Mesothelial cell of epicardium (in vitro differentiated cells): Measurements from ENCODE around the gene IL13RA2. TPM values are rescaled to one million over a fixed set of nuclear protein-coding genes. Genes with fewer than 3 reads are reported as not detected.

Experiments used
- DNase-seq, 2 experiments: peaks; one replicate each; pipeline ENCODE4 v3.0.0; 2021; ENCODE audit warnings: low spot score in 2 of 2; ENCODE audit not compliant: unreplicated experiment in 2 of 2
- H3K27ac Mint-ChIP-seq: 2 replicates; pipeline ENCODE4 v1.8.0; 2021; ENCODE audit warnings: mixed read lengths
- H3K27me3 Mint-ChIP-seq: 2 replicates; pipeline ENCODE4 v1.8.0; 2021; ENCODE audit warnings: low read depth, mixed read lengths
- H3K36me3 Mint-ChIP-seq: 2 replicates; pipeline ENCODE4 v1.8.0; 2021; ENCODE audit warnings: mixed read lengths
- H3K4me1 Mint-ChIP-seq: 2 replicates; pipeline ENCODE4 v1.8.0; 2021; ENCODE audit warnings: mixed read lengths
- H3K4me3 Mint-ChIP-seq: 2 replicates; pipeline ENCODE4 v1.8.0; 2021; ENCODE audit warnings: mild to moderate bottlenecking, moderate library complexity, mixed read lengths
- H3K9me3 Mint-ChIP-seq: 2 replicates; pipeline ENCODE4 v1.8.0; 2021; ENCODE audit warnings: mixed read lengths
- total RNA-seq: library from RNA; stranded (reverse); gene quantifications from 3 replicates; pipeline ENCODE4 v1.2.1, GENCODE V29; 2021
- TF ChIP-seq, protein P1 (sequence below): fragments of 200-600 bp; sonication (generic); IDR thresholded peaks from one replicate; pipeline ENCODE4 v1.5.0; 2021; ENCODE audit warnings: antibody characterized with exemption; ENCODE audit not compliant: unreplicated experiment

IL13RA2 gene
- total RNA-seq, 1 donor from 2014 or later, result 0.74 TPM

DNA sequence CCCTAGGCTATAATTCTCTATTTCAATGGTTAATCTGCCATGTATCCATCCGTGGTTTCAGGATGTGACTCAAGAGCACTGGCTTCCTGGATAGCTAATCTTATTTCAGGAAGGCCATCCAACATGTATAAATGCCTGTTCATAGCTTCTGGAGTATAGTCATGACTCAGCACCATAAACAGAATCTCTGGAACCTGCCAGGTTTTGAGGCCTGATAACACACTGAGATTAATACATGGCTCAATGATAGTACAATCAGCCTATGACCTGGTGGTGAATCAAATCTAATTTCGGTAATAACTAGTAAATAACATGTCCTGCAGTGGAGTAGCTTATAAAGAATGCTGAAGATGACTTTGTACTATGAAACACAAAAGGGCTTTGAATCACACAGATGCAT lies 5.7 kb upstream of the IL13RA2 start:
- Mint-ChIP-seq H3K4me1 (peaks cover 35% of the 10 kb centered on the region), H3K9me3 (no peaks in the 10 kb centered on the region), H3K27me3 (no peaks in the 10 kb centered on the region), H3K27ac (no peak overlapping the region), H3K36me3 (no peaks in the 10 kb centered on the region), H3K4me3 (no peak overlapping the region)
- TF ChIP-seq, protein P1, sequence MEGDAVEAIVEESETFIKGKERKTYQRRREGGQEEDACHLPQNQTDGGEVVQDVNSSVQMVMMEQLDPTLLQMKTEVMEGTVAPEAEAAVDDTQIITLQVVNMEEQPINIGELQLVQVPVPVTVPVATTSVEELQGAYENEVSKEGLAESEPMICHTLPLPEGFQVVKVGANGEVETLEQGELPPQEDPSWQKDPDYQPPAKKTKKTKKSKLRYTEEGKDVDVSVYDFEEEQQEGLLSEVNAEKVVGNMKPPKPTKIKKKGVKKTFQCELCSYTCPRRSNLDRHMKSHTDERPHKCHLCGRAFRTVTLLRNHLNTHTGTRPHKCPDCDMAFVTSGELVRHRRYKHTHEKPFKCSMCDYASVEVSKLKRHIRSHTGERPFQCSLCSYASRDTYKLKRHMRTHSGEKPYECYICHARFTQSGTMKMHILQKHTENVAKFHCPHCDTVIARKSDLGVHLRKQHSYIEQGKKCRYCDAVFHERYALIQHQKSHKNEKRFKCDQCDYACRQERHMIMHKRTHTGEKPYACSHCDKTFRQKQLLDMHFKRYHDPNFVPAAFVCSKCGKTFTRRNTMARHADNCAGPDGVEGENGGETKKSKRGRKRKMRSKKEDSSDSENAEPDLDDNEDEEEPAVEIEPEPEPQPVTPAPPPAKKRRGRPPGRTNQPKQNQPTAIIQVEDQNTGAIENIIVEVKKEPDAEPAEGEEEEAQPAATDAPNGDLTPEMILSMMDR, result no peak
- DNase-seq, result no peak

DNA sequence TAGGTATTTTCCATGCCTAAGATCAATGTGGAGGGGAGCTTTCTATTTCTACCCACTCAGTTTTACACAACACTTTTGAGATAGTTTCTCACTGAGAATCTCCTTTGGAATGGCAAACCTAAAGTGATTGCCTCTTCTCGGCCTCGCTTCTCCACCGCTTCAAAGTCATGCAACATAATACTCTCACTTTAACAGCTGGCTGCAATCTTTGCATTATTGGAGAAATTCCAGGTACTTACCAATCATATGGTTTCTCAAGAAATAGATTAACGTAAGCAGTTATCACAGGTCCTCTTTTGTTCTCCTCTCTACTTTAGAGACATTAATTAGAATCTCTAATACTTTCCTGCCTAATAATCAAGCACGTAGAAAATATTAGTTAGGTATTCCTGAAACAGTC lies 3.7 kb upstream of the IL13RA2 start:
- Mint-ChIP-seq H3K4me1 (peaks cover 21% of the 10 kb centered on the region), H3K27ac (no peak overlapping the region), H3K9me3 (no peaks in the 10 kb centered on the region), H3K27me3 (no peaks in the 10 kb centered on the region), H3K4me3 (no peak overlapping the region), H3K36me3 (no peaks in the 10 kb centered on the region)
- DNase-seq, result no peak
- TF ChIP-seq, protein P1, result no peak

DNA sequence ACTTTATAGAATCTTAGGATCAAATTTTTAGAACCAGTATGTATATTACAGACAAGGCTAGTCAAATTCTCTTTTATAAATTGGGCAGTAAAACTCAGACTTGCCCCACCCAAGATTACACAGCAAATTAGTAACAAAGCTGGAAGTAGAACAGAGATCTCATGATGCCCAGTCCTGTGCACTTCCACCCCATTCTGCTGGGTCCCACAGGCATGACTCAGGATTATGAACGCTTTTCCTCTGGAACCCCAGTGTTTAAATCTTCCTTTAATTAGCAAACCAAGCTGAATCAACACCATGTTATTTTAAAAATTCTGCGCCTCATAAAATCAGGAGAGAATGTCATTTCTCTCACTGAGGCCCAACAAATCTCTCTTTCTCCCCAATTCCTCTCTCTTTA lies 1.5 kb upstream of the IL13RA2 start:
- Mint-ChIP-seq H3K4me3 (no peak overlapping the region), H3K27ac (no peak overlapping the region), H3K4me1 (peaks cover 15% of the 10 kb centered on the region), H3K36me3 (no peaks in the 10 kb centered on the region), H3K27me3 (no peaks in the 10 kb centered on the region), H3K9me3 (no peaks in the 10 kb centered on the region)
- TF ChIP-seq, protein P1, result no peak
- no peak for DNase-seq

DNA sequence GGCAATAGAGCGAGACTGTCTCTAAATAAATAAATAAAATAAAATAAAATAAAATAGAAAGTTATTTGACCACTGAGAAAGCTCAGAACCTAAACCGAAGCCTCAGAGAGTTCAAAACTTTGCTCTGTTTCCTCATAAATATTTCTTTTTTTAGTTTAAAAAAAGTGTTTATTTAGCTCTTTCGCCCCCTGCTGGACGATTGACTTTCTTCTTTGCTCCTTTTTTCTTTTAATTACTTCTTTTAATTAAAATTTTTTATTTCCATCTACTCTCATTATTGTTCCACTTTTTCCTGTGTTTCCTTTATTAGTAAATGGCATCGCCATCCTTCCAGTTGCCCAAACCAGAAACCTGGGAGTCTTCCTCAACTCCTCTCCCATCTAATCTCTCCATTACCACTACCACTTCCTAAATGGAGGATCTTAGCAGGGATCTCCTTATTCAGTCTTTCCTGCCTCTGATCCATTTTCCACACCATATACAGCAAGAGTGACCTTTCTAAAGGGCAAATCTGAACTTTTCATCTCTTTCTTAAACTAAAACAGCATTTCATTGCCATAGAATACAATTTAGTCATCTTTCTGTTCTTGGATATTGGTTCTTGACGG lies 728 bp upstream of the IL13RA2 start:
- Mint-ChIP-seq H3K27ac (no peak overlapping the region), H3K4me1 (peaks cover 10% of the 10 kb centered on the region), H3K36me3 (no peaks in the 10 kb centered on the region), H3K4me3 (no peak overlapping the region), H3K27me3 (peaks cover under 1% of the 10 kb centered on the region), H3K9me3 (no peaks in the 10 kb centered on the region)
- TF ChIP-seq, protein P1, result peak; percentile 87
- DNase-seq, result no peak

DNA sequence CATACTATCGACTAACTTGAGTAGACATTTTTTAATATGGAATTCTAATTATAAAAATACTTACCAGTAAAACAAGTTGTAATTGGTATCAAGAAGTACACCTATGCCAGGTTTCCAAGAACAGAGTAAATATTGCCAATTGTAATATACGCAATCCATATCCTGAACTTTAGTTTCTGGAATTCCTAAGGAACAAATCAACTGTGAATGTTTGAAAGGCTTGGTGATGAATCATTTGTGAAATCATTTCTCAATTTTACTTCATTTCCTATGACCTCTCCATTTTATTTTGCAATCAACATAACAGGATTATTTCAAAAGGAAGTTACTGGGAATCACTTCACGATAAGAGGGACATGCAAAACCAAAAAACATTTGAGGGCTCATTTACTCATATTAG lies 3.7 kb downstream of the IL13RA2 start:
- H3K27ac Mint-ChIP-seq, result no peak overlapping the region
- no peak for DNase-seq
- no peaks in the 10 kb centered on the region for H3K4me1 Mint-ChIP-seq
- H3K27me3 Mint-ChIP-seq, result peaks cover 10% of the 10 kb centered on the region
- no peak overlapping the region for H3K4me3 Mint-ChIP-seq
- H3K9me3 Mint-ChIP-seq, result no peaks in the 10 kb centered on the region
- TF ChIP-seq, protein P1, result no peak
- H3K36me3 Mint-ChIP-seq, result no peaks in the 10 kb centered on the region

DNA sequence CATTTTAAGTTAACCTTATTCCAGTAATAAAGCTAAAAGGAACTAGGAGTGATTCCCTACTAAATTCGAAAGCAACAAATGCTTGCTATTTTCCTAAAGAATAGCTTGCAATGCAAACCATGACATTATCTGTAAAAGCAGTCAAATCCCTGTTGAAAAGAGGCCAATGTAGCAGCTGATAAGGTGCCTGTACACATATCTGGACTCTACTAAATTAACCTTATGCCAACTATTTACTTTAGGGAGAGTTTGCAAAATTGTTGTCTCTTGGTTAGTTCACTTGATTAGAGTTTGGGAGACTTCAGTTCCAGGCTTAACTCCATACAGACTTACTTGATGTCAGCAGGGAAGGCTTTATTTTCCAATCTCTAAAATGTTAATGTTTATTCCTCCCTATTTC lies 6.0 kb downstream of the IL13RA2 start:
- Mint-ChIP-seq H3K27me3 (peaks cover 10% of the 10 kb centered on the region), H3K4me3 (no peak overlapping the region), H3K27ac (no peak overlapping the region), H3K36me3 (no peaks in the 10 kb centered on the region), H3K9me3 (peaks cover 7% of the 10 kb centered on the region), H3K4me1 (no peaks in the 10 kb centered on the region)
- TF ChIP-seq, protein P1, result no peak
- no peak for DNase-seq
